Measurements from ENCODE around the gene ARL15.

The ARL15 gene

GRCh38 chr5:54261596-54261995 is 48.8 kb downstream of the ARL15 start:
- DNase-seq: no peak
- Histone ChIP-seq H3K27ac (no peak overlapping the region), H3K4me3 (ENCODE audit: low read depth, low read length) (no peak overlapping the region), H3K27me3 (replicated peaks) (no peaks in the 10 kb centered on the region), H3K36me3 (replicated peaks) (no peaks in the 10 kb centered on the region)
- TF ChIP-seq CTCF (IDR thresholded peaks at IDR 0.05; ENCODE audit: low read depth, low read length, missing control alignments): no peak
- in situ Hi-C loops (cut with HindIII; ENCODE audit: low pct_ligation_motif_present, low sequenced_read_pairs): no loop called here

- Histone ChIP-seq H3K27ac (no peak overlapping the region), H3K27me3 (replicated peaks) (no peaks in the 10 kb centered on the region), H3K36me3 (replicated peaks) (no peaks in the 10 kb centered on the region), H3K4me3 (ENCODE audit: low read depth, low read length) (no peak overlapping the region)
- in situ Hi-C loops (cut with HindIII; ENCODE audit: low pct_ligation_motif_present, low sequenced_read_pairs): no loop called here
- DNase-seq: no peak
- no peak for TF ChIP-seq CTCF (IDR thresholded peaks at IDR 0.05; ENCODE audit: low read depth, low read length, missing control alignments)
These were observed 50.4 kb downstream of the ARL15 start for GRCh38 chr5:54259981-54260380.

GRCh38 chr5:54259090-54259489 is 51.3 kb downstream of the ARL15 start:
- H3K36me3 ChIP-seq (replicated peaks): no peaks in the 10 kb centered on the region
- no peak overlapping the region for H3K27ac ChIP-seq
- no peaks in the 10 kb centered on the region for H3K27me3 ChIP-seq (replicated peaks)
- no peak for TF ChIP-seq CTCF (IDR thresholded peaks at IDR 0.05; ENCODE audit: low read depth, low read length, missing control alignments)
- peak; percentile 37 for DNase-seq
- in situ Hi-C loops (cut with HindIII; ENCODE audit: low pct_ligation_motif_present, low sequenced_read_pairs): no loop called here
- no peak overlapping the region for H3K4me3 ChIP-seq (ENCODE audit: low read depth, low read length)

- Histone ChIP-seq H3K4me3 (ENCODE audit: low read depth, low read length) (no peak overlapping the region), H3K27ac (no peak overlapping the region), H3K36me3 (replicated peaks) (no peaks in the 10 kb centered on the region), H3K27me3 (replicated peaks) (no peaks in the 10 kb centered on the region)
- DNase-seq: no peak
- in situ Hi-C loops (cut with HindIII; ENCODE audit: low pct_ligation_motif_present, low sequenced_read_pairs): no loop called here
- no peak for TF ChIP-seq CTCF (IDR thresholded peaks at IDR 0.05; ENCODE audit: low read depth, low read length, missing control alignments)
These were observed 52.8 kb downstream of the ARL15 start for GRCh38 chr5:54257366-54258118.

- peak; percentile 45 for TF ChIP-seq CTCF (IDR thresholded peaks at IDR 0.05; ENCODE audit: low read depth, low read length, missing control alignments)
- in situ Hi-C loops (cut with HindIII; ENCODE audit: low pct_ligation_motif_present, low sequenced_read_pairs): no loop called here
- H3K27me3 ChIP-seq (replicated peaks): no peaks in the 10 kb centered on the region
- H3K27ac ChIP-seq: no peak overlapping the region
- H3K36me3 ChIP-seq (replicated peaks): no peaks in the 10 kb centered on the region
- DNase-seq: no peak
- no peak overlapping the region for H3K4me3 ChIP-seq (ENCODE audit: low read depth, low read length)
These were observed 55.7 kb downstream of the ARL15 start for GRCh38 chr5:54254482-54255198.

Measured in brain microvascular endothelial cell (primary cell).